GM12878 (cell line): Measurements from ENCODE around the gene KRTAP5-2.

Experiments used
- ASH2L ChIP-seq: fragments of 300-600, 200-600 bp; sonication (generic); IDR thresholded peaks from 2 replicates; pipeline ENCODE4 v1.6.1; 2017; ENCODE audit warnings: low read depth, mild to moderate bottlenecking, borderline replicate concordance
- EP300 ChIP-seq, 2 experiments: fragments of 150-350 bp in 1 of 2; IDR thresholded peaks; 2 replicates each; pipeline ENCODE4 v1.6.1; 2011 to 2012; ENCODE audit warnings: low read depth in 2 of 2, low read length in 2 of 2, borderline replicate concordance in 1 of 2, improper control_type of control experiment in 1 of 2, inconsistent platforms in 1 of 2; ENCODE audit not compliant: control insufficient read depth in 1 of 2
- MTA2 ChIP-seq: fragments of 450-650 bp; IDR thresholded peaks from 2 replicates; pipeline ENCODE4 v1.6.1; 2016; ENCODE audit warnings: low read depth, mild to moderate bottlenecking, moderate library complexity
- NFYB ChIP-seq: IDR thresholded peaks from 2 replicates; pipeline ENCODE4 v1.6.1; 2011; ENCODE audit warnings: low read depth, mild to moderate bottlenecking, low read length, improper control_type of control experiment, moderate library complexity; ENCODE audit not compliant: insufficient read depth
- POLR2A ChIP-seq: IDR thresholded peaks from 2 replicates; pipeline ENCODE4 v1.6.1; 2011; ENCODE audit warnings: low read depth, mild to moderate bottlenecking, low read length
- POLR2AphosphoS2 ChIP-seq: IDR thresholded peaks from 2 replicates; pipeline ENCODE4 v1.6.1; 2011; ENCODE audit warnings: low read depth, mild to moderate bottlenecking, low read length, improper control_type of control experiment, moderate library complexity
- SP1 ChIP-seq: IDR thresholded peaks from one replicate; pipeline ENCODE4 v1.6.1; 2011; ENCODE audit warnings: low read depth, low read length
- SREBF2 ChIP-seq: IDR thresholded peaks from 2 replicates; pipeline ENCODE4 v1.6.1; 2012; ENCODE audit warnings: mild to moderate bottlenecking, low read length
- TARDBP ChIP-seq: IDR thresholded peaks from 2 replicates; pipeline ENCODE4 v1.6.1; 2016; ENCODE audit warnings: borderline replicate concordance
- YY1 ChIP-seq: IDR thresholded peaks from 2 replicates; pipeline ENCODE4 v1.6.1; 2011; ENCODE audit warnings: low read depth, mild to moderate bottlenecking, low read length
- TF ChIP-seq, protein P1 (sequence below), 3 experiments: IDR thresholded peaks in 2 of 3; conservative IDR thresholded peaks in 1 of 3; 2 replicates each; pipeline ENCODE4 v1.5.1; 2011; ENCODE audit warnings: low read depth in 3 of 3, low read length in 3 of 3, mild to moderate bottlenecking in 3 of 3, control low read depth in 2 of 3, moderate library complexity in 2 of 3, inconsistent platforms in 1 of 3, mixed read lengths in 1 of 3; ENCODE audit not compliant: control insufficient read depth in 2 of 3, insufficient read depth in 1 of 3; ENCODE audit errors: extremely low read depth in 1 of 3
- TF ChIP-seq, protein P2 (sequence below): IDR thresholded peaks from 2 replicates; pipeline ENCODE4 v1.6.1; 2011; ENCODE audit warnings: mild to moderate bottlenecking, low read depth, low read length, moderate library complexity; ENCODE audit not compliant: insufficient replicate concordance

DNA sequence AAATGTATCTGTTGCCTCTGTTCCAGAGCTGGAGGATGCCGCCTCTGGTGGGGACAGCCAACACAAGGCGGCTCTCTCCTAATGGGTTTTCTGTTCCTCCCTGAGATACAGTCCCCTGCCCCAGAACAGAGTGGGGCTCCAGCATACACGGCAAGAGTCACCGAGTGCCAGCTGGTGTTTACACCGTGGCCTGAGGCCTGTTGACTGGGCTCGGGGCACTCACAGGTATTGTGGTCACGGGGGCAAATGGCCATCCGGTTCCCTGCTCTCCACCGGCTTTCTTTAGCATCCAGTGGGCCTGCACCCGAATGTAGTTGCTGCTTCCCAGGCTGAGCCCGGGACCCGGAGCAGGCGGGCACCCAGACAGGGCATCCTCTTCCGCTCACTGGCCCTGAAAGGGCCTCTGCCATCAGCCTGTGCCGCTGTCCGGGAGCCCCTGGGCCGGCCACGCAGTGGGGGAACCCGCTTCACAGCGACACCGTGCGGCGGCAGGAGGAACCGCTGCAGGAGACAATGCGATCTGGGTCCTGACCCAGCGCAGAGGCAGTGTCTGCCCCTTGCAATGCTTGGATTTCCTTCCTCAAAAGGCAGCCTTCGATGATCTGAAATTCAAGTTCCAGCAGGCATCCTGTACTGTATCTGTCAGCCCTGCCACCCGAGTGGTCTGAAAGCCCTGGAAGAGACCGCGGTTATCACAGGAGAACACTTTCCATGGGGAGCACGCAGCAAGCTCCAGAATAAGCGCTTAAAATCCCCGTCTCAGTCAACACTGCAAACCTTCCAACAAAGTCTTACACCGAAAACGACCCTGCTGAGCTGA lies 30.6 kb upstream of the KRTAP5-2 start:
- TF ChIP-seq ASH2L (no peak), NFYB (no peak), POLR2AphosphoS2 (no peak), EP300 (IDR thresholded peaks at IDR 0.05; ENCODE audit: borderline replicate concordance in 1 of 2, control insufficient read depth in 1 of 2, low read depth in 2 of 2, low read length in 2 of 2) (no peak), SREBF2 (no peak), TARDBP (no peak), POLR2A (no peak), YY1 (0 out of 2 replicates have a peak, but pooled peaks have one; percentile 30), MTA2 (no peak), SP1 (no peak)
- TF ChIP-seq, protein P1, sequence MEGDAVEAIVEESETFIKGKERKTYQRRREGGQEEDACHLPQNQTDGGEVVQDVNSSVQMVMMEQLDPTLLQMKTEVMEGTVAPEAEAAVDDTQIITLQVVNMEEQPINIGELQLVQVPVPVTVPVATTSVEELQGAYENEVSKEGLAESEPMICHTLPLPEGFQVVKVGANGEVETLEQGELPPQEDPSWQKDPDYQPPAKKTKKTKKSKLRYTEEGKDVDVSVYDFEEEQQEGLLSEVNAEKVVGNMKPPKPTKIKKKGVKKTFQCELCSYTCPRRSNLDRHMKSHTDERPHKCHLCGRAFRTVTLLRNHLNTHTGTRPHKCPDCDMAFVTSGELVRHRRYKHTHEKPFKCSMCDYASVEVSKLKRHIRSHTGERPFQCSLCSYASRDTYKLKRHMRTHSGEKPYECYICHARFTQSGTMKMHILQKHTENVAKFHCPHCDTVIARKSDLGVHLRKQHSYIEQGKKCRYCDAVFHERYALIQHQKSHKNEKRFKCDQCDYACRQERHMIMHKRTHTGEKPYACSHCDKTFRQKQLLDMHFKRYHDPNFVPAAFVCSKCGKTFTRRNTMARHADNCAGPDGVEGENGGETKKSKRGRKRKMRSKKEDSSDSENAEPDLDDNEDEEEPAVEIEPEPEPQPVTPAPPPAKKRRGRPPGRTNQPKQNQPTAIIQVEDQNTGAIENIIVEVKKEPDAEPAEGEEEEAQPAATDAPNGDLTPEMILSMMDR (IDR thresholded peaks at IDR 0.05 in 2 of 3, conservative IDR thresholded peaks at IDR 0.05 in 1 of 3; ENCODE audit: control insufficient read depth in 2 of 3, extremely low read depth in 1 of 3, insufficient read depth in 1 of 3, low read depth in 3 of 3, low read length in 3 of 3), result peak; percentile 78 to 93 (median 83)
- TF ChIP-seq, protein P2, sequence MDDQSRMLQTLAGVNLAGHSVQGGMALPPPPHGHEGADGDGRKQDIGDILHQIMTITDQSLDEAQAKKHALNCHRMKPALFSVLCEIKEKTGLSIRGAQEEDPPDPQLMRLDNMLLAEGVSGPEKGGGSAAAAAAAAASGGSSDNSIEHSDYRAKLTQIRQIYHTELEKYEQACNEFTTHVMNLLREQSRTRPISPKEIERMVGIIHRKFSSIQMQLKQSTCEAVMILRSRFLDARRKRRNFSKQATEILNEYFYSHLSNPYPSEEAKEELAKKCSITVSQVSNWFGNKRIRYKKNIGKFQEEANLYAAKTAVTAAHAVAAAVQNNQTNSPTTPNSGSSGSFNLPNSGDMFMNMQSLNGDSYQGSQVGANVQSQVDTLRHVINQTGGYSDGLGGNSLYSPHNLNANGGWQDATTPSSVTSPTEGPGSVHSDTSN, result no peak
